ENCODE measurements around the gene MYO1G. TPM values are rescaled to one million over a fixed set of nuclear protein-coding genes. Genes with fewer than 3 reads are reported as not detected.
A peak's percentile ranks its signal among the peaks of the same experiment; 100 is the strongest.

The MYO1G gene
- total and polyA plus RNA-seq, 4 experiments from 2014 or later, result 92.9 to 168 (median 119) TPM

DNA sequence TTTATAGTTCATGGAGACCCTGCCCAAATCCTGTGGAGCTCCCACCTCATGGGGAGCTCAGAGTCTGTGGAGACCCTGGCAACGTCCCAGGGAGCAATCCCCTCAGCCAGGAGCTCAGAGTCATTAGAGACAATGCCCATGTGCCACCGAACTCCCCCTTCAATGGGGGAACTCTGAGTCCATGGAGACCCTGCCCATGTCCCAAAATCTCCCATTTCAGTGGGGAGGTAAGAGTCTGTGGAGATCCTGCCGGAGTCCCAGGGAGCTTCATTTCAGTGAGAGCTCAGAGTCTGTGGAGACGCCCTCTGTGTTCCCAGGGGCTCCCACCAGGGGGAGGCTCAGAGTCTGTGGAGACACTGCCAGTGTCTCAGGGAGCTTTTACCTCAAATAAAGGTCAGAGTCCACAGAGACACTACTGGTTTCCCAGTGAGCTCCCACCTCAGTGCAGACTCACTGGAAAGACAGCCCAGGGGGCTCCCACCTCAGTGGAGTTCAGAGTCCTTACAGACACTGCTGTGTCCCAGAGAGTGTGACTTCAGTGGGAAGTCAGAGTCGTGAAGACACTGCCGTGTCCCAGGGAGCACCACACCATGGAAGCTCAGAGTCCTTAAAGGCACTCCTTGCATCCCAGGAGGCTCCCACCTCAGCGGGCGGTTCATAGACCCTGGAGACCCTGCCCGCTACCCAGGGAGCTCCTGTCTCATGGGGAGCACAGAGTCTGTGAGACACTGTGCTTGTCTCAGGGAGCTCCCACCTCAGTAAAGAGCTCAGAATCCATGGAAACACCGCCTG lies 5.0 kb downstream of the MYO1G start:
- ChIA-PET CTCF (ENCODE audit: partially characterized antibody) (interaction anchor here (0.6 to 10.6 kb wide), 52 partner anchors 9 to 731 kb away, joined by 3 to 239 read pairs (median 5); partner anchors contain the start of genes CCM2, H2AZ2 and TBRG4), POLR2A (ENCODE audit: partially characterized antibody) (interaction anchor here (0.9 to 21.9 kb wide), 24 partner anchors 8 to 483 kb away, joined by 3 to 551 read pairs (median 4); partner anchors contain the start of genes CCM2, NUDCD3, PURB and TBRG4)
- H3K36me3 ChIP-seq (ENCODE audit: insufficient read depth, low read length), result peaks cover 77% of the 10 kb centered on the region
- Mint-ChIP-seq H3K4me1 (peaks cover 12 to 62% (median 37%) of the 10 kb centered on the region in 4 donors), H3K27ac (peak overlapping the region in 6 of 7 donors; percentile 43 to 84 (median 51)), H3K27me3 (no peaks in the 10 kb centered on the region), H3K4me3 (peak overlapping the region in 1 of 8 donors; percentile 46), H3K9me3 (no peaks in the 10 kb centered on the region), H3K36me3 (peaks cover 12 to 76% of the 10 kb centered on the region in 2 donors)
- DNase-seq, result peak; percentile 44 to 72 (median 61)
- H3K4me3 ChIP-seq (ENCODE audit: low read length in 2 of 2), result no peak overlapping the region
- H3K9me3 ChIP-seq (ENCODE audit: control insufficient read depth in 1 of 2, low read length in 2 of 2), result no peaks in the 10 kb centered on the region
- H3K4me1 ChIP-seq (ENCODE audit: insufficient read depth, low read length), result peaks cover 50% of the 10 kb centered on the region
- peak overlapping the region; percentile 85 for H3K27ac ChIP-seq (ENCODE audit: low read depth, low read length)
- H3K27me3 ChIP-seq (ENCODE audit: insufficient read depth, low read length), result no peaks in the 10 kb centered on the region
- intact Hi-C loops (cut with micrococcal nuclease), result loop anchor here (1.0 kb wide), 1 partner anchor 162 kb away; no protein-coding TSS in a partner anchor

- peaks cover 50% of the 10 kb centered on the region for H3K4me1 ChIP-seq (ENCODE audit: insufficient read depth, low read length)
- H3K4me3 ChIP-seq (ENCODE audit: low read length in 2 of 2), result no peak overlapping the region
- Mint-ChIP-seq H3K4me3 (no peak overlapping the region), H3K27me3 (no peaks in the 10 kb centered on the region), H3K4me1 (peaks cover 12 to 54% (median 34%) of the 10 kb centered on the region in 4 donors), H3K9me3 (no peaks in the 10 kb centered on the region), H3K27ac (peak overlapping the region in 4 of 7 donors; percentile 18 to 69 (median 36)), H3K36me3 (peaks cover 18 to 79% of the 10 kb centered on the region in 2 donors)
- H3K27me3 ChIP-seq (ENCODE audit: insufficient read depth, low read length), result no peaks in the 10 kb centered on the region
- peak overlapping the region; percentile 17 for H3K27ac ChIP-seq (ENCODE audit: low read depth, low read length)
- intact Hi-C loops (cut with micrococcal nuclease), result no loop called here
- DNase-seq, result no peak
- POLR2A ChIA-PET (ENCODE audit: partially characterized antibody), result interaction anchor here (0.7 to 21.9 kb wide), 14 partner anchors 9 to 164 kb away, joined by 3 to 551 read pairs (median 5); partner anchors contain the start of genes CCM2, PURB and TBRG4
- CTCF ChIA-PET (ENCODE audit: partially characterized antibody), result interaction anchor here (0.7 to 10.6 kb wide), 32 partner anchors 8 to 407 kb away, joined by 3 to 239 read pairs (median 9); partner anchors contain the start of genes CCM2 and TBRG4
- peaks cover 88% of the 10 kb centered on the region for H3K36me3 ChIP-seq (ENCODE audit: insufficient read depth, low read length)
- no peaks in the 10 kb centered on the region for H3K9me3 ChIP-seq (ENCODE audit: control insufficient read depth in 1 of 2, low read length in 2 of 2)
Measured at GRCh38 chr7:44972562-44972961, 6.3 kb downstream of the MYO1G start.

GRCh38 chr7:44971902-44972441 lies 6.8 kb downstream of the MYO1G start:
- DNase-seq, result no peak
- POLR2A ChIA-PET (ENCODE audit: partially characterized antibody), result interaction anchor here (0.7 to 21.9 kb wide), 4 partner anchors 9 to 91 kb away, joined by 4 to 551 read pairs (median 242); partner anchors contain the start of gene CCM2
- Histone ChIP-seq H3K36me3 (ENCODE audit: insufficient read depth, low read length) (peaks cover 93% of the 10 kb centered on the region), H3K27ac (ENCODE audit: low read depth, low read length) (peak overlapping the region; percentile 17), H3K27me3 (ENCODE audit: insufficient read depth, low read length) (no peaks in the 10 kb centered on the region), H3K4me3 (ENCODE audit: low read length in 2 of 2) (no peak overlapping the region), H3K9me3 (ENCODE audit: control insufficient read depth in 1 of 2, low read length in 2 of 2) (no peaks in the 10 kb centered on the region), H3K4me1 (ENCODE audit: insufficient read depth, low read length) (peaks cover 48% of the 10 kb centered on the region)
- Mint-ChIP-seq H3K4me3 (peak overlapping the region in 1 of 8 donors; percentile 13), H3K27ac (peak overlapping the region; percentile 30 to 78 (median 68)), H3K36me3 (peaks cover 22 to 80% of the 10 kb centered on the region in 2 donors), H3K4me1 (peaks cover 12 to 48% (median 30%) of the 10 kb centered on the region in 4 donors), H3K27me3 (no peaks in the 10 kb centered on the region), H3K9me3 (no peaks in the 10 kb centered on the region)
- intact Hi-C loops (cut with micrococcal nuclease), result no loop called here
- CTCF ChIA-PET (ENCODE audit: partially characterized antibody), result interaction anchor here (0.7 to 10.6 kb wide), 15 partner anchors 10 to 406 kb away, joined by 3 to 239 read pairs (median 10); partner anchors contain the start of genes CCM2 and TBRG4

- Mint-ChIP-seq H3K27ac (peak overlapping the region in 1 of 7 donors; percentile 69), H3K4me3 (peak overlapping the region in 1 of 8 donors; percentile 13), H3K9me3 (no peaks in the 10 kb centered on the region), H3K4me1 (peaks cover 9 to 42% (median 26%) of the 10 kb centered on the region in 4 donors), H3K36me3 (peaks cover 22 to 78% of the 10 kb centered on the region in 2 donors), H3K27me3 (no peaks in the 10 kb centered on the region)
- CTCF ChIA-PET (ENCODE audit: partially characterized antibody), result interaction anchor here (0.7 to 10.6 kb wide), 8 partner anchors 9 to 163 kb away, joined by 3 to 239 read pairs (median 58); partner anchors contain the start of genes CCM2 and TBRG4
- H3K27me3 ChIP-seq (ENCODE audit: insufficient read depth, low read length), result no peaks in the 10 kb centered on the region
- DNase-seq, result no peak
- peak overlapping the region; percentile 17 for H3K27ac ChIP-seq (ENCODE audit: low read depth, low read length)
- POLR2A ChIA-PET (ENCODE audit: partially characterized antibody), result interaction anchor here (0.7 to 21.9 kb wide), 4 partner anchors 10 to 59 kb away, joined by 4 to 551 read pairs (median 242); partner anchors contain the start of gene CCM2
- H3K9me3 ChIP-seq (ENCODE audit: control insufficient read depth in 1 of 2, low read length in 2 of 2), result no peaks in the 10 kb centered on the region
- H3K4me3 ChIP-seq (ENCODE audit: low read length in 2 of 2), result no peak overlapping the region
- H3K36me3 ChIP-seq (ENCODE audit: insufficient read depth, low read length), result peaks cover 92% of the 10 kb centered on the region
- intact Hi-C loops (cut with micrococcal nuclease), result no loop called here
- H3K4me1 ChIP-seq (ENCODE audit: insufficient read depth, low read length), result peaks cover 41% of the 10 kb centered on the region
Measured at GRCh38 chr7:44971188-44971901, 7.5 kb downstream of the MYO1G start.

DNA sequence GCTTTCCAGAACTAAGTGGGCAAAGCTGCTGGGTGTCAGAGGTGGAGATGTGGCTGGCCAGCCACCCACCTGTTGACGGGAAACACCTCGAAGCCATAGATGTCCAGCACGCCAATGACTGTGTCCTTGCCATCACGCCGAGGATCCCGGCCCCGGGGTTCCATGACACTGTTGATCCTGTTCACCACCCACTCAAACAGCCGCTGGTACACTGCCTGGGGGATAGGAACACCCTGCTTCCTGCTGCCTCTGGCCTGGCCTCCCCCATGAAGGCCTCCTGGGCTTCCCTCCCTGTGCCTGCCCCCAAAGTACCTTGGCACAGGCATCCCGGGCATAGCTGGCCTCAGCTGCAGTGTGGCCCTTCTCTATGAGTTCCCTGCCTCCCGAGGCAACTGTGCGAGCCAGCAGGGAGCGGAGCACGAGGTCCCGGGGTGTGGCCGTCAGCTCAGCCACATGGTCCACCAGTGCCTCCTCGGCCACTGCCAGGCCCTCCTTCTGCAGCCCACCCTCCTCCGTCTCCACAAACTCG lies 8.2 kb downstream of the MYO1G start:
- no peaks in the 10 kb centered on the region for H3K27me3 Mint-ChIP-seq
- ChIA-PET CTCF (ENCODE audit: partially characterized antibody) (interaction anchor here (10.6 kb wide), 1 partner anchor 164 kb away, joined by 239 read pairs; no protein-coding TSS in a partner anchor), POLR2A (ENCODE audit: partially characterized antibody) (interaction anchor here (0.7 to 21.9 kb wide), 3 partner anchors 11 to 60 kb away, joined by 4 to 551 read pairs (median 479); partner anchors contain the start of gene CCM2)
- H3K27ac Mint-ChIP-seq, result peak overlapping the region in 2 of 7 donors; percentile 21 to 53
- no peaks in the 10 kb centered on the region for H3K9me3 ChIP-seq (ENCODE audit: control insufficient read depth in 1 of 2, low read length in 2 of 2)
- no peaks in the 10 kb centered on the region for H3K27me3 ChIP-seq (ENCODE audit: insufficient read depth, low read length)
- H3K36me3 Mint-ChIP-seq, result peaks cover 24 to 82% of the 10 kb centered on the region in 2 donors
- peaks cover 34% of the 10 kb centered on the region for H3K4me1 ChIP-seq (ENCODE audit: insufficient read depth, low read length)
- H3K27ac ChIP-seq (ENCODE audit: low read depth, low read length), result no peak overlapping the region
- peaks cover 90% of the 10 kb centered on the region for H3K36me3 ChIP-seq (ENCODE audit: insufficient read depth, low read length)
- H3K4me3 Mint-ChIP-seq, result no peak overlapping the region
- no peak overlapping the region for H3K4me3 ChIP-seq (ENCODE audit: low read length in 2 of 2)
- intact Hi-C loops (cut with micrococcal nuclease), result no loop called here
- peaks cover 6 to 35% (median 22%) of the 10 kb centered on the region in 4 donors for H3K4me1 Mint-ChIP-seq
- DNase-seq, result no peak
- H3K9me3 Mint-ChIP-seq, result no peaks in the 10 kb centered on the region

GRCh38 chr7:44969701-44970522 lies 8.9 kb downstream of the MYO1G start:
- H3K9me3 ChIP-seq (ENCODE audit: control insufficient read depth in 1 of 2, low read length in 2 of 2), result no peaks in the 10 kb centered on the region
- H3K9me3 Mint-ChIP-seq, result no peaks in the 10 kb centered on the region
- H3K27ac Mint-ChIP-seq, result peak overlapping the region in 2 of 7 donors; percentile 18 to 21
- peaks cover 27% of the 10 kb centered on the region for H3K4me1 ChIP-seq (ENCODE audit: insufficient read depth, low read length)
- CTCF ChIA-PET (ENCODE audit: partially characterized antibody), result interaction anchor here (1.0 to 10.6 kb wide), 2 partner anchors 31 to 165 kb away, joined by 4 to 239 read pairs; no protein-coding TSS in a partner anchor
- peaks cover 24 to 80% of the 10 kb centered on the region in 2 donors for H3K36me3 Mint-ChIP-seq
- no peaks in the 10 kb centered on the region for H3K27me3 ChIP-seq (ENCODE audit: insufficient read depth, low read length)
- DNase-seq, result no peak
- H3K4me3 ChIP-seq (ENCODE audit: low read length in 2 of 2), result no peak overlapping the region
- H3K27me3 Mint-ChIP-seq, result no peaks in the 10 kb centered on the region
- H3K36me3 ChIP-seq (ENCODE audit: insufficient read depth, low read length), result peaks cover 90% of the 10 kb centered on the region
- H3K4me3 Mint-ChIP-seq, result no peak overlapping the region
- peaks cover 3 to 28% (median 18%) of the 10 kb centered on the region in 4 donors for H3K4me1 Mint-ChIP-seq
- no peak overlapping the region for H3K27ac ChIP-seq (ENCODE audit: low read depth, low read length)
- POLR2A ChIA-PET (ENCODE audit: partially characterized antibody), result interaction anchor here (16.2 to 21.9 kb wide), 2 partner anchors 25 to 60 kb away, joined by 479 to 551 read pairs; partner anchors contain the start of gene CCM2
- intact Hi-C loops (cut with micrococcal nuclease), result no loop called here
